LNCaP clone FGC (cell line): ENCODE measurements around the gene FCGBP.

Experiments used
- DNase-seq: peaks from one replicate; pipeline ENCODE4 v3.0.0-alpha.2; 2011; ENCODE audit warnings: low read depth
- H3K4me3 ChIP-seq: 2 replicates; pipeline ENCODE4 v1.5.1; 2011; ENCODE audit warnings: mild to moderate bottlenecking, low read depth, low read length, control low read depth
- CTCF ChIP-seq: IDR thresholded peaks from 2 replicates; pipeline ENCODE4 v1.5.1; 2012; ENCODE audit warnings: mild to moderate bottlenecking; ENCODE audit not compliant: control insufficient read depth, insufficient read depth; ENCODE audit errors: extremely low read depth

Gene FCGBP

GRCh38 chr19:39916851-39917396 lies 17.5 kb downstream of the FCGBP start:
- TF ChIP-seq CTCF = no peak
- DNase-seq = no peak
- H3K4me3 ChIP-seq = no peak overlapping the region

DNA sequence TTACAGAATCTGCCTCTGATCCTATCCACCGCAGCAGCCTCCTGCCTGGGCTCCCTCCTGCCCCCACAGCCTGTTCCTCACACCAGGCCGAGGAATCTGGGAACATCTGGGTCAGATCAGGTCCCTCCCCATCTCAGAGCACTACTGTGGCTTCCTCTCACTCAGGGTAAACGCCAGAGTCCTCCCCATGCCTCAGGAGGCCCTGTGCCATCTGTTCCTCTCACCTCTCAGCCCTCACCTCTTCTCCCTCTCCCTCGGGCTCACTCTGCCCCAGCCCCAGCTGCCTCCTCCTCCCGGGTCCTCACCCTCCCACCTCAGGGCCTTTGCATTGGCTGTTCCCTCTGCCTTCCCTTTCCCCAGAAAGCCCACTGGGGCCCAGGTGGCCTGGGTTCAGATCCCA lies 18.2 kb downstream of the FCGBP start:
- DNase-seq = no peak
- no peak overlapping the region for H3K4me3 ChIP-seq
- TF ChIP-seq CTCF = no peak

DNA sequence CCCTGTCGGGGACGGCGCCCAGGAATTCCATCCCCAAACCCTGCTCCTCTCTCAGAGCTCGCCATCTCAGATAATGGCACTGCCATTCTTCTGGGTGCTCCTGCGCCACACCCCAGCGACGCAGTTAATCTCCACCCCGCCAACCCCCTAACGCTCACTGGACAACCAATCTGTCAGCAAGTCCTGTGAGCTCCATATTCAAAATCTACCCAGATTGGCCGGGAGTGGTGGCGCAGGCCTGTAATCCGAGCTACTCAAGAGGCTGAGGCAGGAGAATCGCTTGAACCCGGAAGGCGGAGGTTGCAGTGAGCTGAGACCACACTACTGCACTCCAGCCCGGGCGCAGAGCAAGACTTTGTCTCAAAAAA lies 18.6 kb downstream of the FCGBP start:
- no peak for TF ChIP-seq CTCF
- H3K4me3 ChIP-seq = no peak overlapping the region
- no peak for DNase-seq

DNA sequence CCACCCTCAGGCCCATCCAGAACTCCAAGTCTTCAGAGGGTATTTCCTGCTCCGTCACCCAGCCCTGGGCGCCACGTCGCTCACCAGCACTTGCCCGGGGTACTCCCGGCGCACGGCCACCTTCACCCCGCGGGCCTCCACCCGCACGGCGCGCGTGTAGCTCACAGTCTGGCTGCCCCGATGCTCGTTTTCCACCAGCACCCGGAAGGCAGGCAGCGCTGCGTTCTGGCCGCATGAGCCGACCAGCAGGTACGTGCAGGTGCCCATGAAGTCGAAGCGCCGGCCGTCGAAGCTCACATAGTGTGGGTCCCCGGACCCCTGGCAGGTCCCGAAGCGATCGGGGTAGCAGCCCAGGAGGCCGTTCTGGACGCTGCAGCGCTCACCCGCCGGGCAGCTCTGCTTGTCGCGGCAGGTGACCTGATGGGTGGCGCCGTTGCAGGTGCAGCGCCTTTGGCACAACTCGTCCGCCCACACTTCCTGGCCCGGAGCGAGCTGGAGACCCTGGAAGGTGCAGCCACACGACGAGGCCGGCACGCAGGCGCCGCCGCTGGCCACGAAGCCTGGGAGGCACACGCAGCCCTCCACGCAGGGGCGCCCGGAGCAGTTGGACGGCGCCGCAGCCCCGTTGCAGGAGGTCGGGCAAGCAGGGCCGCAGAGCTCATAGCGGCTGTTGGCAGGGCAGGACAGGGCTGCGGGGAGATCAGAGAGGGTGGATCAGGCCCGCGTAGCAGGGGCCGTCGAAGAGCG lies 19.2 kb downstream of the FCGBP start:
- no peak for TF ChIP-seq CTCF

DNA sequence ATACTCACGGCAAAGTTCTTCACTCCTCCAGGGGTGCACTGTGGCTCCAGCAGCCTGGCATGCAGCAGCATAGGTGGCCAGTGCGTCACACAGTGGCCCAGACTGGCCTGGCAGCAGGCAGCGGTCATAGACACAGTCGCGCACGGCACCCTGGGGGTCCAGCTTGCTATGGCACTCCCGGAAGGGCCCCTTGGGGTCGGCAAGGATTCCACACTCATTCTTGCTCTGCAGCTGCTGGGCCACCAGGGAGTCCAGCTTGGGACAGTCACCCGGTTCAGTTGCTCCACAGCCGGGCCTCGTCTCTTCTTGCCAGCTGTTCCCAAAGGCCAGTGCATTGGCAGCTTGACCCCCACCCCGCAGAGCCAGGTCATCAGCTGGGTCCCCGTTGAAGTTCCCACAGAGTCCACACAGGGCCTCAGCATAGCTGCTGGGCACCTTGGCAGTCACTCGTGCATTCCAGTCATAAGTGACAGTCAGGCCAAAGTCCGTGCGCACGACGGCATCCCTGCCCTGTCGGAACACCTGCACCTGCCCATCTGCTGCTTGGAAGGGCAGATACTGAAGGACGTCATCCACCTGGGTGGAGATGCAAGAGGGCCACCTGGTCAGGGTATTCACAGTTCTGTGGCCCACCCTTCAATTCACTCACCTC lies 20.6 kb downstream of the FCGBP start:
- no peak overlapping the region for H3K4me3 ChIP-seq
- no peak for DNase-seq
- TF ChIP-seq CTCF = no peak

More for the DNA sequence above, 19.2 kb downstream of the FCGBP start:
- DNase-seq = no peak
- no peak overlapping the region for H3K4me3 ChIP-seq

- no peak overlapping the region for H3K4me3 ChIP-seq
- no peak for TF ChIP-seq CTCF
- no peak for DNase-seq
Observed at GRCh38 chr19:39908803-39909202, 25.6 kb downstream of the FCGBP start.
